ENCODE measurements around the gene SULF2. TPM values are rescaled to one million over a fixed set of nuclear protein-coding genes. Genes with fewer than 3 reads are reported as not detected.
A peak's percentile ranks its signal among the peaks of the same experiment; 100 is the strongest.

Gene SULF2
- total RNA-seq, 1 donor from 2014 or later = 94.5 TPM

- H3K27ac Mint-ChIP-seq = no peak overlapping the region
- no peak for DNase-seq (ENCODE audit: low spot score, unreplicated experiment)
- peaks cover 34% of the 10 kb centered on the region for H3K36me3 Mint-ChIP-seq (ENCODE audit: insufficient read depth)
- H3K4me1 Mint-ChIP-seq (ENCODE audit: low read depth) = no peaks in the 10 kb centered on the region
- H3K4me3 Mint-ChIP-seq (ENCODE audit: low read depth) = no peak overlapping the region
- no peaks in the 10 kb centered on the region for H3K27me3 Mint-ChIP-seq
- no peak for TF ChIP-seq CTCF (IDR thresholded peaks at IDR 0.05; ENCODE audit: unreplicated experiment)
- H3K9me3 Mint-ChIP-seq (ENCODE audit: low read depth) = no peaks in the 10 kb centered on the region
Measured at GRCh38 chr20:47645632-47646031, 139.6 kb downstream of the SULF2 start.

GRCh38 chr20:47642624-47643023, 142.7 kb downstream of the SULF2 start:
- Mint-ChIP-seq H3K4me1 (ENCODE audit: low read depth) (no peaks in the 10 kb centered on the region), H3K27ac (no peak overlapping the region), H3K4me3 (ENCODE audit: low read depth) (no peak overlapping the region), H3K36me3 (ENCODE audit: insufficient read depth) (peaks cover 43% of the 10 kb centered on the region), H3K9me3 (ENCODE audit: low read depth) (no peaks in the 10 kb centered on the region), H3K27me3 (no peaks in the 10 kb centered on the region)
- no peak for TF ChIP-seq CTCF (IDR thresholded peaks at IDR 0.05; ENCODE audit: unreplicated experiment)
- DNase-seq (ENCODE audit: low spot score, unreplicated experiment) = no peak

GRCh38 chr20:47642118-47642517, 143.2 kb downstream of the SULF2 start:
- H3K27me3 Mint-ChIP-seq = no peaks in the 10 kb centered on the region
- no peaks in the 10 kb centered on the region for H3K4me1 Mint-ChIP-seq (ENCODE audit: low read depth)
- H3K36me3 Mint-ChIP-seq (ENCODE audit: insufficient read depth) = peaks cover 48% of the 10 kb centered on the region
- no peak overlapping the region for H3K4me3 Mint-ChIP-seq (ENCODE audit: low read depth)
- TF ChIP-seq CTCF (IDR thresholded peaks at IDR 0.05; ENCODE audit: unreplicated experiment) = no peak
- DNase-seq (ENCODE audit: low spot score, unreplicated experiment) = no peak
- H3K27ac Mint-ChIP-seq = peak overlapping the region; percentile 34
- no peaks in the 10 kb centered on the region for H3K9me3 Mint-ChIP-seq (ENCODE audit: low read depth)

- DNase-seq (ENCODE audit: low spot score, unreplicated experiment) = no peak
- Mint-ChIP-seq H3K27ac (no peak overlapping the region), H3K36me3 (ENCODE audit: insufficient read depth) (peaks cover 48% of the 10 kb centered on the region), H3K4me3 (ENCODE audit: low read depth) (no peak overlapping the region), H3K4me1 (ENCODE audit: low read depth) (no peaks in the 10 kb centered on the region), H3K27me3 (no peaks in the 10 kb centered on the region), H3K9me3 (ENCODE audit: low read depth) (no peaks in the 10 kb centered on the region)
- TF ChIP-seq CTCF (IDR thresholded peaks at IDR 0.05; ENCODE audit: unreplicated experiment) = no peak
Measured at GRCh38 chr20:47638851-47639250, 146.4 kb downstream of the SULF2 start.

- no peaks in the 10 kb centered on the region for H3K4me1 Mint-ChIP-seq (ENCODE audit: low read depth)
- peaks cover 35% of the 10 kb centered on the region for H3K36me3 Mint-ChIP-seq (ENCODE audit: insufficient read depth)
Measured at GRCh38 chr20:47635256-47635655, 150.0 kb downstream of the SULF2 start.

More at GRCh38 chr20:47635256-47635655, 150.0 kb downstream of the SULF2 start:
- TF ChIP-seq CTCF (IDR thresholded peaks at IDR 0.05; ENCODE audit: unreplicated experiment) = no peak
- Mint-ChIP-seq H3K9me3 (ENCODE audit: low read depth) (no peaks in the 10 kb centered on the region), H3K27ac (no peak overlapping the region), H3K4me3 (ENCODE audit: low read depth) (no peak overlapping the region), H3K27me3 (no peaks in the 10 kb centered on the region)
- no peak for DNase-seq (ENCODE audit: low spot score, unreplicated experiment)
